Stomach (tissue), 9 donors: ENCODE data around the gene GRIA3. TPM values are rescaled to one million over a fixed set of nuclear protein-coding genes. Genes with fewer than 3 reads are reported as not detected.

Experiments used
- DNase-seq, 2 donors: peaks; one replicate each; pipeline versions ENCODE4 v3.0.0 to v3.0.0-alpha.2; 2013 to 2019
- H3K27ac ChIP-seq, 5 donors: fragments of 200-600 bp in 4 of 5; sonication (generic) in 4 of 5; one replicate each; pipeline ENCODE4 v1.5.1; 2013 to 2019; ENCODE audit warnings: mild to moderate bottlenecking in 1 of 5, moderate library complexity in 1 of 5
- H3K27me3 ChIP-seq, 3 donors: fragments of 200-600 bp; sonication (generic); one replicate each; pipeline ENCODE4 v1.5.1; 2017 to 2019; ENCODE audit warnings: mixed run types in 1 of 3
- H3K36me3 ChIP-seq, 4 donors: fragments of 200-600 bp; sonication (generic); 1 replicate in 3 of 4; 2 replicates in 1 of 4; pipeline ENCODE4 v1.5.1; 2016 to 2019
- H3K4me1 ChIP-seq, 4 donors: fragments of 200-600 bp; sonication (generic); one replicate each; pipeline ENCODE4 v1.5.1; 2016 to 2019
- H3K4me3 ChIP-seq, 4 donors: fragments of 200-600 bp; sonication (generic) in 3 of 4; one replicate each; pipeline ENCODE4 v1.5.1; 2016 to 2019; ENCODE audit warnings: mild to moderate bottlenecking in 1 of 4
- H3K9me3 ChIP-seq, 4 donors: fragments of 200-600 bp; sonication (generic); one replicate each; pipeline ENCODE4 v1.5.1; 2016 to 2019
- CTCF ChIP-seq, 7 experiments: fragments of 450-650 bp in 4 of 7; fragments of 200-600 bp in 3 of 7; sonication (generic) in 3 of 7; IDR thresholded peaks; one replicate each; pipeline ENCODE4 v1.5.1; 2016 to 2019; ENCODE audit warnings: antibody characterized with exemption in 7 of 7, control low read depth in 2 of 7, mild to moderate bottlenecking in 1 of 7
- EP300 ChIP-seq: sonication (generic); formaldehyde crosslinking; IDR thresholded peaks from one replicate; pipeline ENCODE4 v1.6.1; 2017; ENCODE audit warnings: antibody characterized with exemption
- POLR2A ChIP-seq, 4 donors: fragments of 450-650 bp; IDR thresholded peaks; one replicate each; pipeline ENCODE4 v1.6.1; 2016; ENCODE audit warnings: antibody characterized with exemption in 4 of 4, control low read depth in 2 of 4, mild to moderate bottlenecking in 1 of 4, moderate library complexity in 1 of 4
- POLR2AphosphoS5 ChIP-seq, 3 donors: sonication (generic); formaldehyde crosslinking; IDR thresholded peaks; one replicate each; pipeline ENCODE4 v1.6.1; 2016; ENCODE audit warnings: antibody characterized with exemption in 3 of 3
- WGBS, 5 donors: extraction: QIAGEN DNeasy Blood & Tissue Kit in 3 of 5; methylation state at CpG; one replicate each; pipeline versions ENCODE4 v1.1.5 to v1.1.7; 2013 to 2018; 5-methylcytosine and 5-hydroxymethylcytosine counted together
- intact Hi-C: fragments of 100-400 bp; cut with DNase I; formaldehyde crosslinking; loops from one replicate; pipeline ENCODE4 v1.15.1; 2023; ENCODE audit warnings: low total_unique reads
- polyA plus RNA-seq, 3 donors: library from polyadenylated mRNA; stranded (reverse); fragments of 200-250 nt; gene quantifications; one replicate each; pipeline ENCODE4 v1.2.3, GENCODE V29; 2013
- total RNA-seq, 5 donors: library from RNA; depleted of rRNA; stranded (reverse); fragments of >200 nt; gene quantifications; one replicate each; pipeline versions ENCODE4 v1.1.0 to v1.2.3, GENCODE V29; 2014 to 2016
- donor health status: healthy with polysubstance abuse.
- donor health status: Bipolar disorder and iron deficiency.
- donor health status: healthy.

Gene GRIA3
- total and polyA plus RNA-seq, 8 donors, result 0.87 to 4.7 (median 2.1) TPM; not detected in 3

GRCh38 chrX:123308658-123309057, 124.6 kb downstream of the GRIA3 start:
- Histone ChIP-seq H3K4me3 (no peak overlapping the region), H3K9me3 (no peaks in the 10 kb centered on the region), H3K27ac (no peak overlapping the region), H3K4me1 (no peaks in the 10 kb centered on the region), H3K27me3 (no peaks in the 10 kb centered on the region), H3K36me3 (no peaks in the 10 kb centered on the region)
- intact Hi-C loops, result no loop called here
- no peak for TF ChIP-seq CTCF (IDR thresholded peaks at IDR 0.05)
- no peak for TF ChIP-seq POLR2A (IDR thresholded peaks at IDR 0.05)
- TF ChIP-seq EP300, result no peak
- TF ChIP-seq POLR2AphosphoS5 (IDR thresholded peaks at IDR 0.05), result no peak
- WGBS, 5 donors, result 90 to 97% (median 93%) methylated on average over 5 of the region's 5 CpGs
- no peak for DNase-seq

- intact Hi-C loops, result no loop called here
- DNase-seq, result no peak
- H3K4me1 ChIP-seq, result no peaks in the 10 kb centered on the region
- no peaks in the 10 kb centered on the region for H3K9me3 ChIP-seq
- no peak overlapping the region for H3K27ac ChIP-seq
- H3K36me3 ChIP-seq, result no peaks in the 10 kb centered on the region
- no peak overlapping the region for H3K4me3 ChIP-seq
- H3K27me3 ChIP-seq, result no peaks in the 10 kb centered on the region
- TF ChIP-seq EP300 (no peak), POLR2AphosphoS5 (IDR thresholded peaks at IDR 0.05) (no peak), POLR2A (IDR thresholded peaks at IDR 0.05) (no peak), CTCF (IDR thresholded peaks at IDR 0.05) (no peak)
These were observed 126.0 kb downstream of the GRIA3 start for GRCh38 chrX:123310112-123310511.

GRCh38 chrX:123311486-123311885, 127.4 kb downstream of the GRIA3 start:
- TF ChIP-seq POLR2A (IDR thresholded peaks at IDR 0.05) (no peak), POLR2AphosphoS5 (IDR thresholded peaks at IDR 0.05) (no peak), CTCF (IDR thresholded peaks at IDR 0.05) (no peak), EP300 (no peak)
- Histone ChIP-seq H3K27ac (no peak overlapping the region), H3K27me3 (no peaks in the 10 kb centered on the region), H3K36me3 (no peaks in the 10 kb centered on the region), H3K4me1 (no peaks in the 10 kb centered on the region), H3K9me3 (no peaks in the 10 kb centered on the region), H3K4me3 (no peak overlapping the region)
- intact Hi-C loops, result no loop called here
- DNase-seq, result no peak
- 74 to 100% (median 97%) methylated on average over 1 of the region's 1 CpG for WGBS, 5 donors

- TF ChIP-seq POLR2AphosphoS5 (IDR thresholded peaks at IDR 0.05), result no peak
- TF ChIP-seq POLR2A (IDR thresholded peaks at IDR 0.05), result no peak
- no peak for TF ChIP-seq CTCF (IDR thresholded peaks at IDR 0.05)
- no peak for TF ChIP-seq EP300
- no peak overlapping the region for H3K4me3 ChIP-seq
- no peak overlapping the region for H3K27ac ChIP-seq
- no peaks in the 10 kb centered on the region for H3K9me3 ChIP-seq
- H3K4me1 ChIP-seq, result no peaks in the 10 kb centered on the region
- intact Hi-C loops, result no loop called here
- DNase-seq, result no peak
- H3K36me3 ChIP-seq, result no peaks in the 10 kb centered on the region
- H3K27me3 ChIP-seq, result no peaks in the 10 kb centered on the region
These were observed 129.4 kb downstream of the GRIA3 start for GRCh38 chrX:123313486-123313885.
